Motor neuron (in vitro differentiated cells): ENCODE data around the gene TACC3. TPM values are rescaled to one million over a fixed set of nuclear protein-coding genes. Genes with fewer than 3 reads are reported as not detected.

ENCODE experiments used
- ATAC-seq, 8 experiments: fragments of 200-7000 bp; cut with Tn5 transposase; replicated peaks in 6 of 8; 2 replicates each; pipeline ENCODE4 v1.8.0; 2021; ENCODE audit warnings: mild to moderate bottlenecking in 8 of 8, moderate library complexity in 8 of 8
- H3K27ac ChIP-seq, 2 donors: fragments of 250-450 bp; sonication (Bioruptor Pico); 2 replicates each; pipeline ENCODE4 v1.9.0; 2021; ENCODE audit warnings: antibody characterized with exemption in 2 of 2, mild to moderate bottlenecking in 2 of 2, moderate library complexity in 1 of 2
- H3K4me1 ChIP-seq, 2 donors: fragments of 250-450 bp; sonication (Bioruptor Pico); replicated peaks in 1 of 2; 2 replicates each; pipeline ENCODE4 v1.6.1; 2021; ENCODE audit warnings: antibody characterized with exemption in 2 of 2, mild to moderate bottlenecking in 2 of 2, moderate library complexity in 1 of 2
- H3K4me3 ChIP-seq, 5 donors: fragments of 250-450 bp; sonication (Bioruptor Pico); 2 replicates each; pipeline ENCODE4 v1.9.0; 2021; ENCODE audit warnings: antibody characterized with exemption in 5 of 5, mild to moderate bottlenecking in 5 of 5, moderate library complexity in 4 of 5
- WGBS, 10 experiments: fragments of 450-650 bp; shearing (Covaris generic); methylation state at CpG; one replicate each; pipeline ENCODE4 v1.0.0; 2022; 5-methylcytosine and 5-hydroxymethylcytosine counted together
- in situ Hi-C, 9 experiments: fragments of 400-800 bp; cut with MboI; loops; one replicate each; pipeline ENCODE4 v1.15.0; 2021; ENCODE audit warnings: low sequenced_read_pairs in 9 of 9, low pct_unique_long_range_greater_than_20kb in 2 of 9; ENCODE audit not compliant: unreplicated experiment in 9 of 9
- total RNA-seq, 8 experiments: library from RNA; unstranded; fragments of 300-600 nt; gene quantifications; 2 replicates each; pipeline versions ENCODE4 v1.2.3 to v1.2.4, GENCODE V29; 2022

The TACC3 gene
- total RNA-seq, 8 experiments from 2014 or later: 2.6 to 61.3 (median 6.5) TPM

DNA sequence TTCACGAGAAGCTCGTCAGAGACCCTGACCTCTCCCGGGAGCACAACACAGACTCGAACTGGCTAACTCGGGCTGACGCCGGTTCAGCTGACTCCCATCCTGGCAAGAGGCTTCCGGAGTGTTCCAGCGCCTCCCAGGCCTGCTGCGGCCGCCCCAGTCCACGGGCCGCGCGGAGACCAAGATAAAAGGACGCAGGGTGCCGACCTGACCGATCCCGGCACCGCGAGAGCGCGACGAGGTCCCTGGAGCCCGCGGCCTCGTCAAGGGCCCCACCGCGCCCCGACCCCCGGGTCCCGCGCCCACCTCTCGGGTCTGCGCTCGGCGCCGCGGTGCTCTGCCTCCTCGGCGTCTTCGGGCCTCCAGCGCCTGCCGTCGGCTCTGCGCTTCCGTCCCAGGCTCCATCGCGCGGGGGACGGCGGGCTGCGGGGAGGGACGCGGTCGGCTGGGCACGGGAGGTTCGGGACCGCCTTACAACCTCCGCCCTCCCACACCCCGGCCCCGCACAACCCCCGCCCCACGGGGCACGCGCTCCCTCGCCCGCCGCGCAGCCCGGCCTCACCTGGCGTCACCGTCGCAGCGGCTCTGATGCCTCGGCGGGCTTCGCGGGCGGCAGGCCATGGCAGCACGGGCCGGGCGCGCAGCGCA lies 9.6 kb upstream of the TACC3 start:
- Histone ChIP-seq H3K4me1 (peaks cover 18 to 20% of the 10 kb centered on the region in 2 donors), H3K27ac (peak overlapping the region; percentile 96 to 99), H3K4me3 (peak overlapping the region; percentile 75 to 89 (median 79))
- in situ Hi-C loops: no loop called here
- WGBS, 10 experiments: 0 to 7% (median 0%) methylated on average over 1 to 14 of the region's 85 CpGs; no CpG with 5 or more reads in 6 of the 10 experiments
- ATAC-seq: peak; percentile 9 to 47 (median 33)

DNA sequence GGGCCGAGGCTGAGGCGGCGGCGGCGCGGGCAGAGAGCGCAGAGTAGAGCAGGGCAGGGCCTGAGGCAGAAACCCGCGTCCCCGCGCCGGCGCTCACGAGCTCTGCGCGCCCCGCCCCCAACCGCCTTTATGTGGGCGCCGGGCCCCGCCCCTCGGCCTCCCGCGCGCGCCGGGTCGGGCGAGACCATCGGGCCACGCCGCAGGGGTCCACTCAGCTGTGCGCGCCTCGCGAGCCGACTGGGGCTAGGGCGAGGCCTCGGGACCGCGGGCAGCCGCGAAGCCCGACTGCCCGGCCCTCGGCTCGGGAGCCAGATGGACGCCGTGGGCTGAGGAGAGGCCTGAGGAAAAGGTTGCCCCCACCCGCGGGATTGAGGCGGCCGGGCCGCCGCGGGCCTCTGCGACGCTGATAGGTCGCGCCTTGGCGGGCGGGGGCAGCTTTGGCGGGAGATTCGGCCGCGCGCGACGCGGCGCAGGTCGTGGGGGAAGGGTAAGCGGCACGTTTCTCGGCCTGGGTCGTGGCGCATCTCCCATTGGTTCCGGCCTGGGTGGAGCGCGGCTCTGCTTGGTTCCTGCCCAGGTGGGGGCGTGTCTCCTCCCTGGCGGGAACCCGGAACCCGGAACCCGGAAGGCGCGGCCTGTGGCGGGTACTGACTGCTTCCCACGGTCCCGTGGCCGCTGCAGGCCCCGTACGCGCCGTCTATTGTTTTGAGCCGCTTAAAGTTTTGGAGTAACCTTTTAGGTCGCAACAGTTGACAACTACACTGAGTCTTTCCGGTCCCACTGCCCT lies 8.9 kb upstream of the TACC3 start, which contains the start of gene SLBP:
Gene SLBP (minus strand): TSS at position 104 of the 787 bp plus-strand sequence. CDS start 131 bp downstream, outside the sequence.
- WGBS, 10 experiments: 0% methylated on average over 3 to 31 of the region's 98 CpGs; no CpG with 5 or more reads in 7 of the 10 experiments

DNA sequence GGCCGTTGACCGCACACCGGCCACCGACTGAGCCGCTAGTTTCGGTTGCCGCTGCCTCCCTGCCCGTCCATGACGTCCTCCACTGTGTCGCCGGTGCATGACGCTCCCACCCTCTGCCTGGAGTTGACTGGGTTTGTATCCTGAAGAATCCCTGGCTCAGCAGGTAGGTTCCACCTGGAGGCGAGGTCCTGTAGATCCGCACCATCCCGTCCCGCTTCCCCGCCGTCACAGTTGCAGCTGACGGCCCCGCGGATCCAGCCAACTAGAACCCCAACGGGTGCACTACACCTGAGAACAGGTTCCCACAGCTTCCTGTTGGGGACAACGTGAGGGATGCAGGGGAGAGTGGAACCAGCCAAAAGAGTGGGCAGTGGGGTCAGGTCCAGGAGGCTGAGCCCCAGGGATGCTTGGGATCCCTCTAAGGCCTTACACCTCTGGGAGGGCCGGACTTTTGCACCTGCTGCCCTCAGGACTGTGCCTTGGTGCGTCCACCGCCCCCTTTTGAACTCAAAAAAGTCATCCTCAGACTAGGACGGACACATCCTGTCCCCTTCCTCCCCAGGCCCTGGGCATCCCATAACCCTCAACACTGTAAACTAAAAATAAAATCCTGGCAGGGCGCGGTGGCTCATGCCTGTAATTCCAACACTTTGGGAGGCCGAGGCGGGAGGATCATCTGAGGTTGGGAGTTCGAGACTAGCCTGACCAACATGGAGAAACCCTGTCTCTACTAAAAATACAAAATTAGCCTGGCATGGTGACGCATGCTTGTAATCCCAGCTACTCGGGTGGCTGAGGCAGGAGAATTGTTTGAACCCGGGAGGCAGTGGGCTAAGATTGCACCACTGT lies 8.1 kb upstream of the TACC3 start:
- peaks cover 18 to 20% of the 10 kb centered on the region in 2 donors for H3K4me1 ChIP-seq
- peak; percentile 0 to 8 (median 4) for ATAC-seq
- peak overlapping the region; percentile 75 to 89 (median 79) for H3K4me3 ChIP-seq
- WGBS, 10 experiments: 2 to 75% (median 37%) methylated on average over 1 to 13 of the region's 35 CpGs; no CpG with 5 or more reads in 3 of the 10 experiments
- peak overlapping the region in 1 of 2 donors; percentile 99 for H3K27ac ChIP-seq
- in situ Hi-C loops: no loop called here

More for the DNA sequence above, 8.9 kb upstream of the TACC3 start, which contains the start of gene SLBP:
- Histone ChIP-seq H3K4me1 (peaks cover 18 to 20% of the 10 kb centered on the region in 2 donors), H3K27ac (peak within 1 kb of the TSS; percentile 96 to 99), H3K4me3 (peak within 1 kb of the TSS; percentile 75 to 89 (median 79))
- in situ Hi-C loops: no loop called here
- peak; percentile 64 to 85 (median 80) for ATAC-seq

DNA sequence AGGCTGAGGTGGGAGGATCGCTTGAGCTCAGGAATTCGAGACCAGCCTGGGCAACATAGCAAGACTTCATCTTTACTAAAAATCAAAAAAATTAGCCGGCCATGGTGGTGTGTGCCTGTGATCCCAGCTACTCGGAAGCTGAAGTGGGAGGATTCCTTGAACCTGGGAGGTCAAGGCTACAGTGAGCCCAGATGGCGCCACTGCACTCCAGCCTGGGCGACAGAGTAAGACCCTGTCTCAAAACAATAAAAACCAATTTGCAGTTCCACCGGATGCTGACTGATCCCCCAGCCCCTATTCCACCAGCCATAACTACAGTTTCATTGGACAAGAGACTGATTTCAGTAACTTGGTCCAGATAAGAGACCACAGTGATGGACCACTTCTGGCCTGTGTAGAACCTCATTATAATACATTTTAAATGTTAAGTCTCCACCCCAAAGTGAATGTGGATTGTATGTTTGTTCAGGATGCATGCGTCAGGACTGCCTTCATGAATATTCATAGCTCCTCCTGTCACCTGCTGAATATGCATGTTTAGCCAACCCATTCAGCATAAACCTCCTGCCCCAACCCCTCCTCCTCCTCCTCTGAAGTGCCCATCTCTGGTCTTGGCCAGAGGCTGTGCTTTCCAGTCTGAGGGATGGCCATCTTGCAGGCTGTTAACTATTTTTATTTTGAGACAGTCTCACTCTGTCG lies 6.9 kb upstream of the TACC3 start:
- 0 to 78% (median 45%) methylated on average over 1 to 8 of the region's 9 CpGs; no CpG with 5 or more reads in 3 of the 10 experiments for WGBS, 10 experiments
- in situ Hi-C loops: no loop called here

DNA sequence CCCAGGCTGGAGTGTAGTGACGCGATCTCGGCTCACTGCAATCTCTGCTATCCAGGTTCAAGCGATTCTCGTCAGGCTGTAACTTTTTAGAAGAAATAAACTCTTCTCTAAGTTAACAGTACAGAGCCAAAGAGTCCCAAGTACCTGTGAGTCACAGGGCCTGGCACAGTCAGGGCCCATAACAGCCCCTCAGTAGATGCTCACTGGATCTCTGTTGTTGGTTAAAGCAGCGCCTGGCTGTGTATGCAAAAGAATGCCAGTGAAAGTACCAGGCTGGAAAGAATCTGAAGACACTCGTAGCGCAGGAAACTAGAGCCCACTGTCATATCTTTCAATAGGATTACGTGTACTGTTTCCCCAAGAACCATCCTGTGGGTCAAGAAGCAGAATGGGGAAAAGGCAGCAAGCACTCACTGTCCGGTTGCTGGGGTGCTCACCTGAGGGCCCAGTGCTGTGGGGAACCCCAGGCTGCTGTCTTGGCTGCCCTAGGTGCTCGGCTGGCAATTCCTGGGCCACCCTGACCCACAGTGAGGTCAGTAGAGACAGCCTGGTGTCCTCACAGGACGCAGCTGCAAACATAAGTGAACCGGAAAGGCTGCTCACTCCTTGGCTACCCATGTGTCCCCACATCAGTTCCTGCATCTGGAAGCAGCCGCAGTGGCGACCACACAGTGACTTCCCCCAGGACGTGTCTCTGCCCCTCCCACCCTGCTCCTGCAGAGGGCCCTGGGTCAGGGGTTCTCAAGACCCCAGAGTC lies 6.1 kb upstream of the TACC3 start:
- H3K27ac ChIP-seq: no peak overlapping the region
- in situ Hi-C loops: no loop called here
- 70 to 100% (median 86%) methylated on average over 2 to 11 of the region's 16 CpGs; no CpG with 5 or more reads in 2 of the 10 experiments for WGBS, 10 experiments
- H3K4me3 ChIP-seq: no peak overlapping the region
- no peak for ATAC-seq
- H3K4me1 ChIP-seq: peaks cover 18 to 27% of the 10 kb centered on the region in 2 donors

More for the DNA sequence above, 6.9 kb upstream of the TACC3 start:
- Histone ChIP-seq H3K4me1 (peaks cover 17 to 22% of the 10 kb centered on the region in 2 donors), H3K4me3 (no peak overlapping the region), H3K27ac (no peak overlapping the region)
- ATAC-seq: peak in 3 of 8 experiments; percentile 11 to 59 (median 18)

DNA sequence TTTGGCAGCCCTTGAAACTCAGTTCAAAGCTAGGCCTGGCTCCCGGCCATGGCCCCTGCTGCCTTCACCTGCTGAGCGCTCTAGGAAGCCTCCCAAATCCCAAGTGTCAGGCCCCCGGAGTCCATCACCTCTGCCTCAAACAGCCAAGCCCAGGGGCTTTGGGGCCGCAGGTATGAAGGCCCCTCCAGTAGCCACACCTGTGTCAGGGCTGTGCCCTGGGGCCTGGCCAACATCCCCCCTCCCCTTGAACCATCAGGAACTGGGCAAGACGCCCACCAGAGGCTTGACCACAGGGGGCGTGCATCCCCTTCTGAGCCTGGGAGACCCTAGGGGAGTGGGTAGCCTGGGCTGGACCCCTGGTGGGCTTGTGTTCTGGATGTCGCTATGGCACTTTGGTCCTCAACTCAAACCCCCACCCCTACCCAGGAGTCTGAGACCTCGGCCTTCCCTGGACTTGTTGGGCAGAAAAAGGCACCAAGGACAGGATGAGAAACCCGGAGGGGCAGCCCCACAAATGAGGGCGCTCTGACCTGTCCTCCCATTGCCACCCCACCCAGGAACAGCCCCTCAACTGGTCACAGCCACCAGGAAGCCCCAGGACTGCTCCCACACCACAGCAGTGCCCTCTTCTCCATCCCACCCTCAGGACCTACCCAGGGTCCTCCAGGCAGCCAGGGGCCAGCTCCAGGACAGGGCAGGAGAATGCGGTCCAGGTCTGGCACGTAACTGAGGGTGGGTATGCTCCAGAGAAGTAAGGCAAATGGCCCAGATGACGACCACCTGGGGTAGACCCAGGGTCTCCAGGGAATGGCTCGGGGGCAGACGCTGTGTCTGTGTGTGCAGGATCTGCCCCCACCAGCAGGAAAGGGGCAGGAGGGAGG lies 5.0 kb upstream of the TACC3 start:
- Histone ChIP-seq H3K4me1 (peaks cover 12 to 18% of the 10 kb centered on the region in 2 donors), H3K27ac (no peak overlapping the region), H3K4me3 (no peak overlapping the region)
- ATAC-seq: no peak
- in situ Hi-C loops: no loop called here
- WGBS, 10 experiments: 80 to 100% (median 92%) methylated on average over 1 to 8 of the region's 15 CpGs; no CpG with 5 or more reads in 3 of the 10 experiments

DNA sequence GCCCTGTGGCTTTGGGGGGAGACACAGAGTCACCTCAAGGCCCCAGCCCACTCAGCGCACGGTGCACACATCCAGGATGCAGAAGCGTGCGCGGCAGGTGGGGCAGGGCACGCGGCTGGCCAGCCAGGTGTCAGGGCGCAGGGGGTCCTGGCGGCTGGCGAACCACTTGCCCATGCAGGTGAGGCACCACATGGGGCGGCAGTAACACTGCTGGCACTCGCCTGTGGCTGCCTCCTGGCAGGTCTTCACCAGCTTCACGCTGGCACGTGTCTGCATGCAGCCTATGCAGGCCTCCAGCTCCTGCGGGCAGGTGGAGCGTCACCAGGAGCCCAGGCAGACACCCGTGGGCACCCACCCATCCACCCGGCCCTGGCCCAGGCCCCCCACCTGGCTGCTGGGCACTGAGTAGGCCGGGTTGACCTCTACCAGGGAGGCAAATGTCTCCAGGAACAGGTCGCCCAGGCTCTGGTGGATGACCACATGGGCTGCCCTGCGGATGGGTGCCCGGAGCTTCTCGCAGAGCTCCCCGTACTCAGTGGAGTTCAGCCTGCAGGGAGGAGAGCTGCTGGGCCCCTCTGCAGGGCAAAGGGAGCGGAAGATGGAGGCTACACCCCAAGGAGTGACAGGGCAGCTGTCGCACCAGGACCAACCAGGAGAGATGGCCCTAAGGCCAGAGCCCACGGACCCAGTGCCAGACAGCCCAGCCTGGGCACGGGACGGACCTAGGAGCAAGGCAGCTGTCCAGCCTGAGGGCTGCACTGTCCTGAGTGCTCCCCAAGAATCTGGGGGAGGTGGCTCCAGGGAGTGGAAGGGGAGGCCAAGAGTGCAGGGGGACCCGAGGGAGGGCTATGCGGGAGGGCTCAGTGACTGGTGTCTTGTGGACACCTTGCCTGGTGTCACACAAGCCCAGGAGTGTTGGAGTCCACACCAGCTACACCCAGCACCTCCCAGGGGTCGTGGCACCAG lies 3.9 kb upstream of the TACC3 start:
- Histone ChIP-seq H3K4me3 (no peak overlapping the region), H3K27ac (no peak overlapping the region), H3K4me1 (peaks cover 16 to 18% of the 10 kb centered on the region in 2 donors)
- in situ Hi-C loops: no loop called here
- no peak for ATAC-seq
- 83 to 100% (median 91%) methylated on average over 1 to 8 of the region's 32 CpGs; no CpG with 5 or more reads in 6 of the 10 experiments for WGBS, 10 experiments

DNA sequence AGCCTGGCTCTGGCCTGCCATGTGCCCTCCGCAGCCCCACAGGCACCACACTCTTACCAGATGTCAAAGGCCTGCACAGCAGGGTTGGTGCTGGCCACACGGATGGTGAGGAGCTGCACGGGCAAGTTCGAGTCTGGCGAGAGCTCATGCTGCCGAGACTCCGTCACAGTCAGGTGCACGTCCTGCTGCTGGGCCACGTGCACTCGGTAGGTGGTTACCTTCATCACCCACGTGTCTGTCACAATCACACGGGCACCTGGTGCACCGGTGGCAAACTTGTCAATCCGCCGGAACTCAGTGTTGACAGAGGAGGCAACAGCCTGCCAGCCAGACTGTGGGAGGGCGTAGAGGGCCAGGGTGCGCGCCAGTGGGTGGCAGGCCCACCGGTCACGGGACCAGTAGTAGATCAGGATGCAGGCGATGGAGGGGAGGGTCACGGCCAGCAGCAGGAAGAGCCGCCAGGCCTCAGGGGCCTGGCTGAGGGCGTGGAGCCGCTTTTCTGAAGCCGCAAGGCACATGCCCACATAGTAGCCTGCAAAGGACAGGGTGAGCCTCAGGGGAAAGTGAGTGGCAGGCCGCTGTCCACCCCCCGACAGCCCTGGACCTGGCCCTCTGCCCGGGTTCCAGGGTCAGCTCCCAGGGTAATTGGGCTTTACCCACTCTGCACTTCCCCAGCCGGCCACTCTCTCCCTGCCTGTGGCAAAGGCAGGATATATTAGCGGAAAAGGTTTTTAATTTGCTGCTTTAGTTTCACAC lies 3.0 kb upstream of the TACC3 start:
- Histone ChIP-seq H3K4me3 (no peak overlapping the region), H3K4me1 (peaks cover 16 to 17% of the 10 kb centered on the region in 2 donors), H3K27ac (no peak overlapping the region)
- ATAC-seq: no peak
- 73 to 100% (median 100%) methylated on average over 2 to 5 of the region's 31 CpGs; no CpG with 5 or more reads in 5 of the 10 experiments for WGBS, 10 experiments
- in situ Hi-C loops: no loop called here

DNA sequence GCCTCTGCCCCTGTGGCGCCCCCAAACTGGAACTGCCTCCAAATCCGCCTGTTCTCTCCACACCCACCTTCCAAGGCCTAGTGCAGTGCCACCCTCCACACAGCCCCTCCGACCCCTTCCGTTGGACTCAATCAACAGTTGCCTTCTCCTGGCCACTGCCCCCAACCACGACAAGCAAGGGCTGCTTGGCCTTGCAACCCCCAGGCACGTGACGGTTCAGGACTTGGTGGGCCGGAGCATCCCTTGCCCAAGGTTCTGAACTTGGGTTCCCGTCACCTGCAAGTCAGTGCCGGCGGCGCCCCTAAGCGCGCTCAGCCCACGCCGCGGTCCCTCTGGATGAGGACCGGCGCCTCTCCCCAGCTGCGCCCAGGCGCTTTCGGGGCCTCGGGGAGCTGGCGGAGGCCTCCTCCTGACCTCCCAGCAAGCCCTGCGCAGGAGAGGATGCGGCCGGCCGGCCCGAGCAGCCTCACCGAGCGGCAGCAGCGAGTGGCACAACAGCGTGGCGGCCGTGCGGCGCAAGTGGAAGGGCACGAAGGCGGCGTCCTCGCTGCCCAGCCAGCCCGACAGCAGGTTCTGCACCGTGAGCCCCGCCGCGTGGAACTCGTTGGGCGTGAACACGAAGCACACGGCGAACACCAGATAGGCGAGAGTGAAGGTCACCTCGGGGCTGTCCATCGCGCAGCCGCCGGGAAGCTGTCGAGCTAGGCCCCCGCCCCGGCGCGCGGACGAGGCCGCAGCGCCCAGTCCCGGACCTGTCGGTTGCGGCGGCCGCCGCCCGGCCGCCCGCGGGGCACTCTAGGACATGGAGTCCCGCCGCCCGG lies 948 bp upstream of the TACC3 start:
- Histone ChIP-seq H3K4me3 (peak overlapping the region; percentile 54 to 84 (median 64)), H3K4me1 (peaks cover 8 to 17% of the 10 kb centered on the region in 2 donors), H3K27ac (peak overlapping the region; percentile 91 to 95)
- in situ Hi-C loops: no loop called here
- 0 to 14% (median 0%) methylated on average over 1 to 12 of the region's 79 CpGs; no CpG with 5 or more reads in 4 of the 10 experiments for WGBS, 10 experiments
- ATAC-seq: peak; percentile 30 to 51 (median 42)
